ENCODE data around the gene SYTL4.

GRCh38 chrX:100700809-100701208, 31.1 kb downstream of the SYTL4 start:
- no peak for TF ChIP-seq CTCF (IDR thresholded peaks at IDR 0.05)
- TF ChIP-seq POLR2A (IDR thresholded peaks at IDR 0.05): no peak
